Activated gamma-delta T cell treated with anti-CD3 and anti-CD28 coated beads, Interleukin-2, amount 50 U/mL, for 16 hours (primary cell): ENCODE data around the gene CCDC186.
A peak's percentile ranks its signal among the peaks of the same experiment; 100 is the strongest.

Source experiments
- DNase-seq: peaks from one replicate; pipeline ENCODE4 v3.0.0-alpha.2; 2020; ENCODE audit warnings: low read depth

CCDC186 gene

DNA sequence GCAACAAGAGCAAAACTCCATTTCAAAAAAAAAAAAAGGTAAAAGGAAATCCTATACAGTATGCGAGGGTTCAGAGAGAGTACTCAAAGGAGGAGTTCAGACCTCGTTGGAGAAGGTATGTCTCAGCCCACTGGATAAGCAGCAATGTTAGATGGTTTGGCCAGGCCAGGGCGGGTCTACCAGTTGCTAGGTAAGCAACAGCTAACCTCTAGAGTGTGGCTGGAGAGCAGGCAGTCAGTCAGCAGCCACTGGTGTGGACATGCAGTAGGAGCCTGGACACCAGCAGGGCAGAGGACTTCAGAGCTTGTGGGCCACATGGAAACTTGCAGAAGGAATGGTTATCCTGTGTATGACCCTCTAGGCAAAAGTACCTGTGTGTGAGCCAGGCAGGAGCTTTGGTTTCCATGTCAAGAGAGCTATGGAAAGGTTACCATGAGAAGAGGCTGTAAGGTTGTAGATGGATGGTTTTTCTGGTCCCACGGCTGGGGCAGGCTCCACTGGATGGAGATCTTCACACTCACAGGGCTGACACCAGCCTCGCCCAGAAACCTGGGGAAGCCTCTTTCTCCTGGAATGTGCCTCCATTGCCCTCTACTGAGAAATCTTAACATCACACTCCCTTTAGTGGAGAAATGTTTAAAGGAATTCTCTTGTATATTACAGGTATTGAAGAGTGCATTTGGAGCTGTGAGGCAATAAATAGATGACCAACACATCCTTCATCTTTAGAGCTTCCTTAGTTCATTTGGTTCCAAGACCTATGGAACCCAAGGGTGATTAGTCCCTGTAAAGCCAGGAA is 63.6 kb downstream of the CCDC186 start:
- no peak for DNase-seq

- no peak for DNase-seq
These were observed 70.7 kb downstream of the CCDC186 start for GRCh38 chr10:114103284-114103683.

DNA sequence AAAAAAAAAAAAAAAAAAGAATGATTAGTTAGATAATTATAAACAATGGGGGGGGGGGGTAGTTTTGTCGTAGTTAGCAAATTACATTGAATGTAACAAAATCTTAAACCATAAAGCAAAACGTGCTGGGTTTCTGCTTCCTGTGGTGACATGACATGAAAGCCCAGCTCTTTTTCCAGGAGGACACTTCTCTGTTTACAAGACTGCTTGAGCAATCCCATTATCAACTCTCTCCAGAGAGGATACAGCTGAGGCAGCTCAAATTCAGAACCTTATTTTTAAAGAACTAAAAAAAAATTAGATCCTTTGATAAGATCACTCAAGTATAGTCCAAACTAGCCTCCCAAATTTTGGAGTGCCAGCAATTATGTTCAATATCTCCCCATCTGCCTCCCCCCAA is 71.7 kb downstream of the CCDC186 start:
- DNase-seq = no peak

DNA sequence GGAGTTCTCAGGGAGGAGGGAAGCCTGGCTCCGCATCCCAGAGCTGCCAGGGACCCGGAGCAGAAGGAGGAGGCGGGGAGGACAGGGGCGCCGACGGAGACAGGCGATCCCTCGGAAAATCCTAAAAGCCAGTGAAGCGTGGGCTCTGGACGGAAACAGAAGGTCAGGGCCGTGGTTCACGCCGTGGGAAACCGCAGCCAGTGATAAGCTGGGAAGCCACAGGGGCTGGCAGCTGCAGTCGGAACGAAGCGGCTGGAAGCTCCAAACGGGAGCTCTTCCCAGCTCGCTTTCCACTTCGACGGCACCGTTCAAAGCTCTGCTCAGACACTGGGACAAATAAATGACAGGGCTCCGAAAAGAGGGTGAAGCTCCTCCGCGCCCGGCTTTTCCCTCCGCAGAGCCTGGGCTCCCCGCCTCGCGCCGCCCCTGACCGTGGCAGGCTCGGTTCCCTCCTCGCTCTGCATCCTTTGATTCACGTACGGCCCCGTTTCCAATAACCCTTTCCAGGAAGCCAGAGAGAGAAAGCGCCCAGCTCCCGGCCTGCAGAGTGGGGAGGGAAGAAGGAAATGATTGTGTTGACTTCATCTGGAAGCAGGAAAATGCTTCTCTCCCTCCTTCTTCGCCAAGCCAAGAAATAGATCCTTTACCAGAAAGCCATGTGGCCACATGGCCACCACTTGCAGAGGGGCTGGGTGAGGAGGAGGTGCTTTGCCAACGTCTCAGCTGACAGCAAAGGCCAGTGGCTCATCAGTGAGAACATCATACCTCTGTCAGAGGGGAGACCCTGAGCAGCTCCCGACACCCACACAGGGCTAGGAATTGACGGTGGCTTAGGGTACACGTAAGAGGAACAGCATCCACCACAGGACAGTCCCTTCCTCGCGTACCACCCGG is 72.9 kb downstream of the CCDC186 start:
- DNase-seq = no peak

GRCh38 chr10:114096864-114097263 is 77.1 kb downstream of the CCDC186 start:
- DNase-seq = no peak

DNA sequence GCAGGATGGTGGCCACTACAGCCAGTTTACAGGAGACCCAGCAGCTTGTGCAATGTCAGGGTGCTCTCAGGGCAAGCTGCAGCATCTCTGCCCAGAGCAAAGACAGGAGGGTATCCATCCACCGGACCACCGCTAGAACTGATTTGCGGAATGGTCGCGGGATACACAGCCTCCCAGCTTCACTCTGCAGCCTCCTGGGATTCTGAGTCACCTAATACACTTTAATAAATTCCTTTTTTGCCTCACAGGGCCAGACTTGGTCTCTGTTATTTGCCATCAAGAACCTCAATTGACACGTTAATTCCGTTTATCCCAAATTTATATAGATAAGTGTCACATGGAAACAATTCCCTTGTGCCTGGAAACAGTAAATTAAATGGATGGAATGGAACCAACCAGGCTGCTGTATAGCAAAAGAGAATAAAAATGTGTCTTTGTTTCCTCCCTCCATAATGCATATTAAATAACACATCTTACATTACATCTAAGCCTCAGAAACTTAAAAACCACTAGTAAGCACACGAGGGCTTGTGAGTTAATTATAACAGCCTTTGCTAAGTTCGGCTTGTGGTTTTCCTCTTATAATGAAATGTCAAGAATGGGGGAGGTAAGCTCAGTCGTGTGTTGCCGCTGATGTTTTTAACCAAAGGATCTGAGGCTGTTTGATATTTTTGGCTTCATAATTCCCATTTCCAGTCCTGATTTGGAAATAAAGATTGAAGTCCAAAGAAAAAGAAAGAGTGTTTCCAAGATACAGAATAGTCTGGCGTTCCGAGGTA is 78.3 kb downstream of the CCDC186 start:
- DNase-seq = no peak

GRCh38 chr10:114094795-114095194 is 79.2 kb downstream of the CCDC186 start:
- DNase-seq = no peak

GRCh38 chr10:114087655-114088054 is 86.3 kb downstream of the CCDC186 start:
- no peak for DNase-seq

DNA sequence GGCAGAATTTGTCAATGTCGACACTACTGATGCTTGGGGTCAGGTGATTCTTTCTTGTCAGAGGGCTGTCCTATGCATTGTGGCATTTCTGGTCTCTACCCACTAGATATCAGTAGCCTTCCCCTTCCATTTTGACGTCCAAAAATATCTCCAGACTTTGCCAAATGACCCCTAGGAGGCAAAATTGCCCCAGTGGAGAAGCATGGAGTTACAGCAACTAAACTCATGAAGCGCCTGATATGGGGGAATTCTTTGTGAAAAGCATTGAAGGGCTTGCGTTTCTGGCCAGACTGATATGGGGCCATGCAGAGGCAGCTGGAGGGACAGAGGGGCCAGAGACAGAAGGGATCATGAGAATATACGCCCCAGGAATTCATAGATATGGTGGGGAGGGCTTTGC is 86.7 kb downstream of the CCDC186 start:
- DNase-seq = no peak

DNA sequence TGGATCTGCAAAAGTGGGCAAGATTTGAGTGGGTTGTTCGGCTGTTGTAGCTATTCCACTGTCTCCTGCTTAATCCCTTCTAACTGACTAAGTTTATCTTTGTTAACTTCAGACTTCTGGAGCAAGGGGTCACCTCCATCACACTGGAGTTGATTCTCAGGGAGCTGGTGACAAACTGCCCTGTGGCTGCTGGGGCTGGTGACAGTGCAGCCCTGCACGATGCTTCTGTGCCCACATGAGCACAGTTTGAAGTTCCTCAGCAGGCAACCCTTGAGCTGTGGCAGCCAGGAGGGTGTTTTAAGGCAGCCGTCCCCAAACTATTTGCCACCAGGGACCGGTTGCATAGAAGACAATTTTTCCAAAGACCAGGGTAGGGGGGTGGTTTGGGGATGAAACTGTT is 89.8 kb downstream of the CCDC186 start:
- no peak for DNase-seq

DNA sequence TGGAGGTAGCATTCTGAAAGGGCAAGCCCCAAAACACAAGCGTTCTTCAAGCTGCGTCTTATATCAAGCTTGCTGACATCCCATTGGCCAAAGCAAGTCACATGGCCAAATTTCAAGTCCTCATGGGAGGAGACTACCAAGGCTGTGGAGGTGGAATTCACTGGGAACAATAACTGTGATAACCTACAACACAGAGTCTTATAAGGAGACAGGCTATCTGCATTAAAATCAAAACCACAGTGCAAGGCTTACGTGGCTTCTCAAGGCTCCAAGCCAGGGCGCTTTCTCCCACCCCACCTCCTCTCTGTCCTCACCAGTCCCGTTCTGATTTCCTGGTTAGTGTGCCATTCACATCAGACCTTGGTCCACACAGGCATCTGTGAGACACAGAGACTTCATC is 91.0 kb downstream of the CCDC186 start:
- DNase-seq = no peak

- DNase-seq = no peak
These were observed 92.0 kb downstream of the CCDC186 start for GRCh38 chr10:114081911-114082583.

DNA sequence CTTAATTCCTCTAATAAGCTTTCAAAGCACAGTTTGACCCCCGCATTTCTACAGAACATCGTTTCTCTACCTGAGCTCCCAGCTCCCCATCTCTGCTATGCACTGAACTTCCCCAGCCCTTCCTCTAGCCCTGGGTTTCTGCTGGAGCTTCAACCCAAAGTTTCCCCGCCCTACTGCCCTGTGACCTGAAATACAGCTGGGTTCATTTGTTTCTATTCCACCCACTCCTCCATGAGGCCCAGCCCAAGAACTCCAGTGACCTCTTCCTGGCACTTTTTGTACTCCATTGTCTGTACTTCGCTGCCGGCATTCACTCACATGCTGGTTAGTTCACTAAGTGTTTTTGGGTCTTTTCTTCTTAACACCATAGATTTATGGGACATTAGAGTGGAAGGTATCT is 94.6 kb downstream of the CCDC186 start:
- DNase-seq = no peak

GRCh38 chr10:114078346-114078745 is 95.7 kb downstream of the CCDC186 start:
- no peak for DNase-seq

DNA sequence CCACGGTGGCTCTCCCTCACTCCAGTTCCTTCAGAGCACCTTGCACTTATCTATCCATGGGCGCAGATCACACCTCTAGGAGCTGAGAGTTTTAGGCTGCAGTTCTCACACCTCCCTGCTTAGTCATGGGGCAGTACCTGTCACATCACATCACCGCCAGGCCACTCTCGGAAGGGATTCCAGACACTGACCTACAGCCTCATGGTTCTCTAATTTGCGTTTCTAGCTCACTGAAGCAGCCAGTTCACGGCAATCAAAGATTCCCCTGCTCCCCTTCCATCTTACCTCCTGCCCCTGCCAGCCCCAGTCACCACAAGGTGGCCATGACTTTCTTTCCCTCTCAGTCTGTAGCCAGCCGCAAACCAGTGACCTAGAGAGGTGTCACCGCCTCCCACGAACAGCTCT is 96.2 kb downstream of the CCDC186 start:
- no peak for DNase-seq

DNA sequence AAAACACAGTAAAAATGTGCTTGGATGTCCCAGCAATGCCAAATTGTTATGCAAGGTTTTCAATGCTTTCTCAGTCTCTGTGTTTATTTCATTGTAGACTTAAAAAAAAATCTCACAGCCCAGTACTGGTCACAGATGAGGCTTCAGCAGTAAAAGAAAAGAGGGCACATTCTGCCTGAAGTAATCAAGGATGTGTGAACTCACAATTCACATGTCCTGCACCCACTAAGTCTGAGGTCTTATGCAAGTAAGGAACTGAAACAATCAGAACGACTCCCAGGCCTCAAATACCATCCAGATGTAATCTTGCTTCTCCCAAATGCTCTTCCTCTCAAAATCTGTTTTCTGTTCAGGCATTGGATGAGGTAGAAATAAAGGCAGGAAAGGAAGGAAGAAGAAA is 96.7 kb downstream of the CCDC186 start:
- DNase-seq = no peak

DNA sequence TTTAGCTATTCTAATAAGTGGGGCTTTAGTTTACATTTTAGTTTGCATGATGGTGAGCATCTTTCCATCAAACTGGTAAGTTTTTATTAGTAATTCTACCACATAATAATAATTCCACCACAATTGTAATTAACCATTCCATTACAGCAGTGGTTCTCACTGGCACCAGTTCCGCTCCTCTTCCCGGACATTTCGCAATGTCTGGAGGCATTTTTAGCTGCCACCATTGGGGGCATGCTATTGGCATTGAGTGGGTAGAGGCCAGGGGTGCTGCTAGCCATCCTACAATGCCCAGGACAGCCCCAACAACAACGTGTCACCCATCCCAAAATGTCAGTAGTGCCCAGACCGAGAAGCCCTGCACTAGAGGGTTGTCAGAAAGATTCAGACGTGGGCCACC is 98.9 kb downstream of the CCDC186 start:
- DNase-seq = no peak

- peak; percentile 11 for DNase-seq
These were observed 100.4 kb downstream of the CCDC186 start for GRCh38 chr10:114073395-114074186.

GRCh38 chr10:114071178-114071577 is 102.8 kb downstream of the CCDC186 start:
- no peak for DNase-seq
